ENCODE measurements around the gene SYCP2L.

- TF ChIP-seq GATA2 (IDR thresholded peaks at IDR 0.05; ENCODE audit: low read depth, low read length) (no peak), GATA3 (IDR thresholded peaks at IDR 0.05; ENCODE audit: low read depth, low read length) (no peak)
Measured at GRCh38 chr6:10882657-10883171, 4.1 kb upstream of the SYCP2L start.
